ENCODE data around the gene DBX2. TPM values are rescaled to one million over a fixed set of nuclear protein-coding genes. Genes with fewer than 3 reads are reported as not detected.
"Not testable (repeated sequence)": the region's sequence is repeated elsewhere in the genome, so short reads cannot be mapped to it uniquely, and the experiment has no call there.

The DBX2 gene
- total RNA-seq, 2 donors from 2014 or later, result 0.27 TPM; not detected in 1

DNA sequence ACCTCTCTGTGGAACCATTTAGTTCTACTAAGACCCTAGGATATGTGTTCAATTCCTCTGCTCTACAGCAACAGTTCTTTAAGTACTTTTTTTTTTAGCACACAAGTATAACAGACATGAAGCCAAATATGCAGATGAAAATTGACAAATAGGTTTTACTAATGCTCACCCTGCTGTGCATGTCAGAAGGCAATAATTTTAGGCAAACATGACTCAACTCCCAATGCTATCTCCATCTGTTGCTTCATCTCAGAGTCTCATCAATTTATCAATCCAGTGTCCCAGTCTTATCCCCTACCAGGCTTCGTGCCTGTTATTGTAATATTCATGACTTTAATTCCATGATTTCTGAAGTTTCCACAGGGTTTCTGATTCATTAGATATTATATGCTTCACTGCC lies 57.7 kb downstream of the DBX2 start:
- DNase-seq (ENCODE audit: low spot score), result no peak
- H3K4me3 ChIP-seq, result no peak overlapping the region
- H3K9me3 ChIP-seq, result no peaks in the 10 kb centered on the region
- TF ChIP-seq, protein P1, sequence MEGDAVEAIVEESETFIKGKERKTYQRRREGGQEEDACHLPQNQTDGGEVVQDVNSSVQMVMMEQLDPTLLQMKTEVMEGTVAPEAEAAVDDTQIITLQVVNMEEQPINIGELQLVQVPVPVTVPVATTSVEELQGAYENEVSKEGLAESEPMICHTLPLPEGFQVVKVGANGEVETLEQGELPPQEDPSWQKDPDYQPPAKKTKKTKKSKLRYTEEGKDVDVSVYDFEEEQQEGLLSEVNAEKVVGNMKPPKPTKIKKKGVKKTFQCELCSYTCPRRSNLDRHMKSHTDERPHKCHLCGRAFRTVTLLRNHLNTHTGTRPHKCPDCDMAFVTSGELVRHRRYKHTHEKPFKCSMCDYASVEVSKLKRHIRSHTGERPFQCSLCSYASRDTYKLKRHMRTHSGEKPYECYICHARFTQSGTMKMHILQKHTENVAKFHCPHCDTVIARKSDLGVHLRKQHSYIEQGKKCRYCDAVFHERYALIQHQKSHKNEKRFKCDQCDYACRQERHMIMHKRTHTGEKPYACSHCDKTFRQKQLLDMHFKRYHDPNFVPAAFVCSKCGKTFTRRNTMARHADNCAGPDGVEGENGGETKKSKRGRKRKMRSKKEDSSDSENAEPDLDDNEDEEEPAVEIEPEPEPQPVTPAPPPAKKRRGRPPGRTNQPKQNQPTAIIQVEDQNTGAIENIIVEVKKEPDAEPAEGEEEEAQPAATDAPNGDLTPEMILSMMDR (IDR thresholded peaks at IDR 0.05), result no peak
- H3K27me3 ChIP-seq (replicated peaks; ENCODE audit: insufficient read depth), result no peaks in the 10 kb centered on the region
- no peaks in the 10 kb centered on the region for H3K4me1 ChIP-seq (ENCODE audit: control insufficient read depth in 1 of 2, low read depth in 2 of 2)
- no peak overlapping the region for H3K27ac ChIP-seq
- no peaks in the 10 kb centered on the region for H3K36me3 ChIP-seq
- ATAC-seq (ENCODE audit: insufficient number of reproducible peaks, low FRiP score, low read depth), result no peak

DNA sequence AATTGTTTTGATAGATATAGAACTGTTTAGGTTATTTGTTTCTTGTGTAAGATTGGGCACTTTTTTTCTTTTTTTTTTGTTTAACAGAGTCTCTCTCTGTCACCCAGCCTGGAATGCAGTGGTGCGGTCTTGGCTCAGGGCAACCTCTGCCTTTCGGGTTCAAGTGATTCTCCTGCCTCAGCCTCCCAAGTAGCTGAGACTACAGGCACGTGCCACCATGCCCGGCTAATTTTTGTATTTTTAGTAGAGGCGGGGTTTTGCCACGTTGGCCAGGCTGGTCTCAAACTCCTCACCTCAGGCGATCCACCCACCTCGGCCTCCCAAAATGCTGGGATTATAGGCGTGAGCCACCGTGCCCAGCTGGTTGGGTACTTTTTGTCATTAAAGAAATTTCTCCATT lies 66.0 kb downstream of the DBX2 start:
- H3K4me3 ChIP-seq; ATAC-seq (ENCODE audit: insufficient number of reproducible peaks, low FRiP score, low read depth); H3K9me3 ChIP-seq; H3K27me3 ChIP-seq (replicated peaks; ENCODE audit: insufficient read depth); H3K27ac ChIP-seq; DNase-seq (ENCODE audit: low spot score); H3K36me3 ChIP-seq; H3K4me1 ChIP-seq (ENCODE audit: control insufficient read depth in 1 of 2, low read depth in 2 of 2): not testable (repeated sequence)

DNA sequence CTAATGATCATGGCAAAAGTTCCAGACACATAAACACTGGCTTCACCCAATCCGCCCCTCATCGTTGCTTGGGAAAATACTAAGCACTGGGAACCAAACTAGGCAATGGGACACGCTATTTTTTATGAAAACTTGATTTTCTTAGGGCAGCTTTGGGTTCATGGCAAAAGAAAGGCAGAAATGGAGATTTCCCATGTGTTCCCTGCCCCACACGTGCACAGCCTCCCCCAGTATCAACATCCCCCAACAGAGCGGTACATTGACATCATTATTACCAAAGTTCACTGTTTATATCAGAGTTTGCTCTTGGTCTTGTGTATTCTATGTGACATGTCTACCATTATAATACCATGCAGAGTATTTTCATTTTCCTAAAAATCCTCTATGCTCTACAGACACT lies 71.0 kb downstream of the DBX2 start:
- DNase-seq (ENCODE audit: low spot score) (no peak), ATAC-seq (ENCODE audit: insufficient number of reproducible peaks, low FRiP score, low read depth) (no peak)
- Histone ChIP-seq H3K4me3 (no peak overlapping the region), H3K4me1 (ENCODE audit: control insufficient read depth in 1 of 2, low read depth in 2 of 2) (no peaks in the 10 kb centered on the region), H3K27me3 (replicated peaks; ENCODE audit: insufficient read depth) (no peaks in the 10 kb centered on the region), H3K27ac (no peak overlapping the region), H3K9me3 (no peaks in the 10 kb centered on the region), H3K36me3 (no peaks in the 10 kb centered on the region)
- TF ChIP-seq, protein P1 (IDR thresholded peaks at IDR 0.05), result no peak

DNA sequence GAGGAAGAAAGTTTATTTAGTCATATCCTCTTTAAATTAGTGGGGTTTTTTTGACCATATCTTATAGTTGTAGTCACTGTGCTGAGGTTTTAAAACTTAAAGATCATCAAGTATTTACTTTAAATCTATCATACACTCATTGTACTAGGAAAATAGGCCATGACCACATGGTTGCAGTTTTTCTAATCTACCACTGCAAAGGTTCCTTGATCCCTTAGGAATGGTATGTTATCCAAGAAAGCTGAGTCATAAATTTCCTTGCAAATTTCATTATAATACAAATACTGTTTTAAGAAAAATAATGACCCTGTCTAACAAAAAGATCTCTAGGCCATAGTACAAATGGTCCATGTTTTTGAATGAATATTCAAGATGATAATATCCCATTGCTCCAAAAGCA lies 74.7 kb downstream of the DBX2 start:
- no peak for DNase-seq (ENCODE audit: low spot score)
- Histone ChIP-seq H3K9me3 (no peaks in the 10 kb centered on the region), H3K36me3 (no peaks in the 10 kb centered on the region), H3K4me1 (ENCODE audit: control insufficient read depth in 1 of 2, low read depth in 2 of 2) (no peaks in the 10 kb centered on the region), H3K4me3 (no peak overlapping the region), H3K27ac (no peak overlapping the region), H3K27me3 (replicated peaks; ENCODE audit: insufficient read depth) (no peaks in the 10 kb centered on the region)
- no peak for ATAC-seq (ENCODE audit: insufficient number of reproducible peaks, low FRiP score, low read depth)
- TF ChIP-seq, protein P1 (IDR thresholded peaks at IDR 0.05), result no peak

DNA sequence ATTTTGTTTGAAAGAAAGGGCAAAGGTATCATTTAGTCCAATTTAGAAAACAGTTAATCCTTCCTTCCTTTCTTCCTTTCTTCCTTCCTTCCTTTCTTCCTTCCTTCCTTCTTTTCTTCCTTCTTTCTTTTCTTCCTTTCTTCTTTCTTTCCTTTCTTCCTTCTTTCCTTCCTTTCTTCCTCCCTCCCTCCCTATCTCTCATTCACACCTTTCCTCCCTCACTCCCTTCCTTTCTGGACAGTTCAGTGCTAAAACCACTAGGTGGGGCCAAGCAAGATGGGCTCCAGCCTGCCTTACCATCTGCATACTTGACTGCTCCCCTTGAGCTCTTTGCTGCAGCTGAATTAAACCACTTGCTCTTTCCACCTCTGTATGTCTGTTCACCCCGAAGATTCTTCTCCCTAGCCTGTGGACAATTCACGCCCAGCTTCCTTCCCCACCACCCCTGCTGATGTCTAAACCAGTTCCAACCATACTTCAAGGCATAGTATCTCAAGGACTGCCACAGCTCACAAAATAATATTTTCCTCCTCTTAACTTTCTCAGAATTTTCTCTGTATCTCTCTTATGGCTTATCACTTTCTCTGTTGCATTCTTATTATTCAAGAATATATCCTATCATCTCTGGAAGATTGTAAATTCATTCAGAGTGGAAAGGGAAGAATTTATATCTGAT lies 78.0 kb downstream of the DBX2 start:
- ATAC-seq (ENCODE audit: insufficient number of reproducible peaks, low FRiP score, low read depth), result no peak

More for the DNA sequence above, 78.0 kb downstream of the DBX2 start:
- Histone ChIP-seq H3K4me3 (no peak overlapping the region), H3K27me3 (replicated peaks; ENCODE audit: insufficient read depth) (no peaks in the 10 kb centered on the region), H3K4me1 (ENCODE audit: control insufficient read depth in 1 of 2, low read depth in 2 of 2) (no peaks in the 10 kb centered on the region), H3K36me3 (no peaks in the 10 kb centered on the region), H3K9me3 (no peaks in the 10 kb centered on the region), H3K27ac (no peak overlapping the region)
- DNase-seq (ENCODE audit: low spot score), result no peak
- TF ChIP-seq, protein P1 (IDR thresholded peaks at IDR 0.05), result no peak

Measured in thoracic aorta (tissue), 2 donors.